Peyer's patch (tissue), 4 donors: Measurements from ENCODE around the gene MED13. TPM values are rescaled to one million over a fixed set of nuclear protein-coding genes. Genes with fewer than 3 reads are reported as not detected.

Experiments
- DNase-seq, 3 donors: peaks; one replicate each; pipeline ENCODE4 v3.0.0-alpha.2; 2017 to 2019
- H3K27ac ChIP-seq, 4 donors: fragments of 200-600 bp; sonication (generic); one replicate each; pipeline ENCODE4 v1.5.1; 2016 to 2019
- H3K27me3 ChIP-seq, 2 donors: fragments of 200-600 bp; sonication (generic); one replicate each; pipeline ENCODE4 v1.5.1; 2019
- H3K36me3 ChIP-seq, 3 donors: fragments of 200-600 bp; sonication (generic); one replicate each; pipeline ENCODE4 v1.5.1; 2016 to 2019
- H3K4me1 ChIP-seq, 4 donors: fragments of 200-600 bp; sonication (generic); one replicate each; pipeline ENCODE4 v1.5.1; 2016 to 2019
- H3K4me3 ChIP-seq, 4 donors: fragments of 200-600 bp; sonication (generic); 1 replicate in 3 of 4; 2 replicates in 1 of 4; pipeline ENCODE4 v1.5.1; 2016 to 2019; ENCODE audit warnings: mild to moderate bottlenecking in 1 of 4
- H3K9me3 ChIP-seq, 4 donors: fragments of 200-600 bp; sonication (generic); one replicate each; pipeline ENCODE4 v1.5.1; 2016 to 2019; ENCODE audit warnings: mild to moderate bottlenecking in 1 of 4
- CTCF ChIP-seq, 6 experiments: fragments of 450-650 bp in 4 of 6; fragments of 200-600 bp in 2 of 6; sonication (generic) in 1 of 6; IDR thresholded peaks; one replicate each; pipeline ENCODE4 v1.5.1; 2017 to 2019; ENCODE audit warnings: antibody characterized with exemption in 6 of 6, mild to moderate bottlenecking in 3 of 6, moderate library complexity in 1 of 6
- POLR2A ChIP-seq, 2 donors: fragments of 450-650 bp; IDR thresholded peaks; one replicate each; pipeline ENCODE4 v1.5.1; 2017; ENCODE audit warnings: antibody characterized with exemption in 2 of 2, mild to moderate bottlenecking in 2 of 2, moderate library complexity in 2 of 2
- total RNA-seq, 4 donors: library from RNA; depleted of rRNA; stranded (reverse); fragments of >200 nt; gene quantifications; one replicate each; pipeline ENCODE4 v1.1.0, GENCODE V29; 2016

MED13 gene
- total RNA-seq, 4 donors from 2014 or later: 84.4 to 452 (median 131) TPM

- Histone ChIP-seq H3K9me3 (no peaks in the 10 kb centered on the region), H3K4me3 (no peak overlapping the region), H3K4me1 (peaks cover 0 to 2% (median 0%) of the 10 kb centered on the region in 4 donors), H3K27ac (no peak overlapping the region), H3K27me3 (no peaks in the 10 kb centered on the region), H3K36me3 (no peaks in the 10 kb centered on the region)
- TF ChIP-seq POLR2A (IDR thresholded peaks at IDR 0.05) (no peak), CTCF (IDR thresholded peaks at IDR 0.05) (no peak)
- no peak for DNase-seq
Observed at GRCh38 chr17:62070900-62071299, 5.8 kb upstream of the MED13 start.

GRCh38 chr17:62067165-62068145 lies 2.4 kb upstream of the MED13 start:
- no peak overlapping the region for H3K27ac ChIP-seq
- H3K36me3 ChIP-seq: no peaks in the 10 kb centered on the region
- H3K4me1 ChIP-seq: peaks cover 0 to 8% (median 3%) of the 10 kb centered on the region in 4 donors
- no peak overlapping the region for H3K4me3 ChIP-seq
- no peak for DNase-seq
- no peaks in the 10 kb centered on the region for H3K9me3 ChIP-seq
- H3K27me3 ChIP-seq: no peaks in the 10 kb centered on the region
- no peak for TF ChIP-seq CTCF (IDR thresholded peaks at IDR 0.05)
- TF ChIP-seq POLR2A (IDR thresholded peaks at IDR 0.05): no peak

GRCh38 chr17:62065611-62066468 lies 762 bp upstream of the MED13 start:
- peak; percentile 61 to 72 for TF ChIP-seq POLR2A (IDR thresholded peaks at IDR 0.05)
- peak; percentile 84 to 95 (median 92) for TF ChIP-seq CTCF (IDR thresholded peaks at IDR 0.05)
- Histone ChIP-seq H3K27me3 (no peaks in the 10 kb centered on the region), H3K4me3 (peak overlapping the region; percentile 72 to 98 (median 96)), H3K27ac (peak overlapping the region; percentile 95 to 99 (median 98)), H3K9me3 (no peaks in the 10 kb centered on the region), H3K36me3 (peaks cover 0 to 1% (median 0%) of the 10 kb centered on the region in 3 donors), H3K4me1 (peaks cover 0 to 9% (median 3%) of the 10 kb centered on the region in 4 donors)
- DNase-seq: peak; percentile 99

GRCh38 chr17:62064029-62064790 lies 868 bp downstream of the MED13 start:
- H3K4me1 ChIP-seq: peaks cover 0 to 21% (median 3%) of the 10 kb centered on the region in 4 donors
- H3K27ac ChIP-seq: peak overlapping the region; percentile 95 to 99 (median 98)
- peaks cover 0 to 5% (median 0%) of the 10 kb centered on the region in 3 donors for H3K36me3 ChIP-seq
- H3K4me3 ChIP-seq: peak overlapping the region; percentile 72 to 98 (median 96)
- TF ChIP-seq CTCF (IDR thresholded peaks at IDR 0.05): no peak
- no peak for TF ChIP-seq POLR2A (IDR thresholded peaks at IDR 0.05)
- H3K27me3 ChIP-seq: no peaks in the 10 kb centered on the region
- H3K9me3 ChIP-seq: no peaks in the 10 kb centered on the region
- no peak for DNase-seq

- H3K4me3 ChIP-seq: peak overlapping the region; percentile 72 to 98 (median 96)
- H3K36me3 ChIP-seq: peaks cover 0 to 5% (median 0%) of the 10 kb centered on the region in 3 donors
- H3K4me1 ChIP-seq: peaks cover 0 to 29% (median 3%) of the 10 kb centered on the region in 4 donors
- no peaks in the 10 kb centered on the region for H3K9me3 ChIP-seq
- H3K27ac ChIP-seq: no peak overlapping the region
- H3K27me3 ChIP-seq: no peaks in the 10 kb centered on the region
- no peak for DNase-seq
- TF ChIP-seq CTCF (IDR thresholded peaks at IDR 0.05): no peak
- no peak for TF ChIP-seq POLR2A (IDR thresholded peaks at IDR 0.05)
Observed at GRCh38 chr17:62062944-62063343, 2.1 kb downstream of the MED13 start.
